Activated naive CD8-positive, alpha-beta T cell treated with anti-CD3 and anti-CD28 coated beads for 36 hours (primary cell): ENCODE data around the gene RGS10. TPM values are rescaled to one million over a fixed set of nuclear protein-coding genes. Genes with fewer than 3 reads are reported as not detected.
A peak's percentile ranks its signal among the peaks of the same experiment; 100 is the strongest.
"Not testable (repeated sequence)": the region's sequence is repeated elsewhere in the genome, so short reads cannot be mapped to it uniquely, and the experiment has no call there.

Source experiments
- DNase-seq: peaks from one replicate; pipeline ENCODE4 v3.0.0; 2021
- H3K27ac Mint-ChIP-seq: one replicate; pipeline ENCODE4 v1.8.0; 2022; ENCODE audit warnings: mild to moderate bottlenecking, moderate library complexity, mixed read lengths
- H3K27me3 Mint-ChIP-seq: one replicate; pipeline ENCODE4 v1.8.0; 2022; ENCODE audit warnings: mild to moderate bottlenecking, mixed read lengths
- H3K36me3 Mint-ChIP-seq: one replicate; pipeline ENCODE4 v1.8.0; 2021; ENCODE audit warnings: mild to moderate bottlenecking, mixed read lengths
- H3K4me1 Mint-ChIP-seq: one replicate; pipeline ENCODE4 v1.8.0; 2021; ENCODE audit warnings: mixed read lengths
- H3K4me3 Mint-ChIP-seq: one replicate; pipeline ENCODE4 v1.8.0; 2022; ENCODE audit warnings: mild to moderate bottlenecking, moderate library complexity, mixed read lengths
- H3K9me3 Mint-ChIP-seq: one replicate; pipeline ENCODE4 v1.8.0; 2022; ENCODE audit warnings: mixed read lengths
- total RNA-seq, 2 experiments: library from RNA; stranded (reverse); gene quantifications; one replicate each; pipeline ENCODE4 v1.2.3, GENCODE V29; 2021

Gene RGS10
- total RNA-seq, 2 experiments from 2014 or later, result 273 to 294 TPM

DNA sequence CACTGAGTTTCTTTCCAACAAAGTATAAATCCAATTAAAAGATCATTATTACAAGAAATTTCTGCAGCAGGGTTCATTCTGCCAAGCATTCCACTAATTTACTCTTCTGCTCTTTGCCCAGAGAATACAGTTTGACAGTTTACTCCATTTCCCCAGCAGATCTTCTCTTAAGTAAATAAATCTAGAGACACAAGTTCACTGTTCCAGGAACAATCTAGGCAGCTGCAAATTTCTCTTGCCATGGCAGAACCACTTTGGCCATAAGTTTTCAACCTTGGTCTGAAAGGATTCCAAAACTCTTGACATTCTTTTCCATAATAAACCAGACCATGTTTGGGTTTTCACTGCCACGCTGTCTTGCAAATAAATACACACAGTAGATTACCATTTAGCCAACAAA, 11.5 kb downstream of the RGS10 start:
- peaks cover 79% of the 10 kb centered on the region for H3K4me1 Mint-ChIP-seq
- no peak for DNase-seq
- no peaks in the 10 kb centered on the region for H3K9me3 Mint-ChIP-seq
- H3K4me3 Mint-ChIP-seq, result no peak overlapping the region
- peaks cover 70% of the 10 kb centered on the region for H3K36me3 Mint-ChIP-seq
- H3K27me3 Mint-ChIP-seq, result no peaks in the 10 kb centered on the region
- peak overlapping the region; percentile 2 for H3K27ac Mint-ChIP-seq

DNA sequence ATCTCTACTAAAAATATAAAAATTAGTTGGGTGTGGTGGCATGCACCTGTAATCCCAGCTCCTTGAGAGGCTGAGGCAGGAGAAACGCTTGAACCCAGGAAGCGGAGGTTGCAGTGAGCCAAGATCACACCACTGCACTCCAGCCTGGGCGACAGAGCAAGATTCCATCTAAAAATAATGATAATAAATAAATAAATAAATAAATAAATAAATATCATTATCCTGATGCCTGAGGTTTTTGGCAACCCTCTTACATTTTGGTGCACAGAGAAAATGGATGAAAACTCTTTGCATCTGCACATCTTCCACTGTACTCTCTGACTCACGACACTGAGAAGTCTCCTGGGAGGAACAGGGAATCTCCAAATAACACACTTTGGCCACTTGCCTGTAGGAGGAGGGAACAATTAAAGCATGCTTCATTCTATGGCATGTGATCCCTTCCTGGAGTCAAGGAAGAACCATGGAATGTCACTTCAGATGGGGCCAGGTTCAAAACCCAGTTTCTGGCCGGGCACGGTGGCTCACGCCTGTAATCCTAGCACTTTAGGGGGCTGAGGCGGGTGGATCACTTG, 13.8 kb downstream of the RGS10 start:
- not testable (repeated sequence) for H3K9me3 Mint-ChIP-seq, DNase-seq, H3K27me3 Mint-ChIP-seq, H3K4me3 Mint-ChIP-seq
- peaks cover 62% of the 10 kb centered on the region for H3K36me3 Mint-ChIP-seq
- H3K4me1 Mint-ChIP-seq, result peaks cover 81% of the 10 kb centered on the region
- peak overlapping the region; percentile 54 for H3K27ac Mint-ChIP-seq

DNA sequence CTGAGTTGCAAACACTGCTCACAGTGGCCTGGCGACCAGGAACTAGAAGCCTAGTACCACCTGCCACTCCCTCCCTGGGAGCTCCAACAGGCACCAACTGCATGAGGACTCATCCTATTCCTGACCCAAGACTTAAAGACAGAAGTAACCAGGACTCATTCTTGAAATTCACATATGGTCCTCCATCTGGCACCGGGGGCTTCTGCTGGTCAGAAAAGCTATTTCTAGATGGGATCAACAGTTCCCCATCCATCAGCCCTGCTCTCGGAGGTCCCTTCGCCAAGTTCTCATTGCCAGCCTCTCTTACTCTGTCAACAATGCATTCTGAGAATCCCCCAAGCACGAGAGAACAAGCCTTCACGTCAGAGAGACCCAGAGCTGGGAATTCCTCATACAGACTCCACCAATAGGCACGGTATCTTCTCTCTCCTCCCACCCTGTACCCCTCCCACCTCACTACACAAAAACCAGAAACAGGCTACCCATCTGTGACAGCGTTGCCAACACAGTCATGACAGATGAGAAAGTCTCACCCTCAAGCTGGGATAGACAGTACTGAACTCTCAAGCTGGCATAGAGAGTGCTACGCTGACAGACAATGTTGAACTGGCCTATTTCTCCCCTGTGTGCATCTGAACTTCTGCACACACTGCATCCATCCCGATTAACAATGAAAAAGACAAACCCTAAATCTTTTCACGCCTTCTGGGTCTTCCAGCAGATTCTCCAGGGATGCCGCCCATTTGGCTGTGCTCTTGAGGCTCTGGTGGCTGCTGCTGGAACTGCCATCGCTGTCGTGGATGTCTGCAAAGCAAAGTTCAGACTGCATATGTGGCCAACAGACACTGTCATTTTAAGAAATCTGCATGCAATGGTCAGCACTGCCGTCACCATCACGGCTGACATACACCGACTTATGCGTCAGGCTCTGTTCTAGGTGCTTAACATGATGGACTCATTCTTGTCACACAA, 15.6 kb downstream of the RGS10 start:
- Mint-ChIP-seq H3K36me3 (peaks cover 66% of the 10 kb centered on the region), H3K4me1 (peaks cover 83% of the 10 kb centered on the region), H3K27ac (peak overlapping the region; percentile 66), H3K9me3 (no peaks in the 10 kb centered on the region), H3K27me3 (no peaks in the 10 kb centered on the region), H3K4me3 (no peak overlapping the region)
- no peak for DNase-seq

DNA sequence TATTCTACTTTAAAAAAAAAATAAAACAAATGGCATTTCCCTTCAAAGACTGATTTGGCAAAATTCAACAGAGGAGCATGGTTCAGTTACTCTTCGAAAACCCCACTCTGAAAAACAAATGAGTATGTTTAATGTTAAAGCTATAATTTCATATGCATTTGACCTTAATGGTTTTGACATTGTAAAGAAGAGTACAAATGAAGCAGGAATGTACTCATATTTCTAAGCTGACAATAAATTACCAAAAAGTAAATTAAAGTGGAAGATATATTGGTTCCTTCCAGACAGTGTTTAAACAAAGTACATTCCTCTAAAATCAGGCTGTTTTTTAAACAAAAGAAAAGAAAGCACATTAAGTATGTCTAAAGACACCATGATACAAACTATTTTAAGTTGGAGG, 16.4 kb downstream of the RGS10 start:
- Mint-ChIP-seq H3K27me3 (no peaks in the 10 kb centered on the region), H3K4me3 (no peak overlapping the region), H3K36me3 (peaks cover 65% of the 10 kb centered on the region), H3K4me1 (peaks cover 83% of the 10 kb centered on the region), H3K27ac (no peak overlapping the region), H3K9me3 (no peaks in the 10 kb centered on the region)
- DNase-seq, result no peak

DNA sequence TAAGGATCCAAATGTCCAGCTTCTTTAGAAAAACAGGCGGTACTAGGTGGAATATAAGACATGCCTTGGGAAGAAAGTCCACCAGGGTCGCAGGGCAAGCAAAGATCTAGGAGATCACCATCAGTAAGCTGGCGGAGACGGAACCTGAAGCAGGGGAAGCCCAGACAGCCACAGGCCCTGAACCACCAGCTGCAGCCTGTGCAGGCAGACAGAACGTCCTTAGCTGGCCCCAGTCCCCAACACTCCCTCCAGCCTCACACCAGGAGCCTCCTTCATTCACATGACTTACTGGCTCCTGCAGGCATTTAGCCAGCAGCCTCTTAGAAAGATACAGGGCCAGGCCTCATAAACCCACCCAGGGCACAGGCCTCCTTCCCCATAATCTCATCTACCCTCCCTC, 17.4 kb downstream of the RGS10 start:
- Mint-ChIP-seq H3K9me3 (no peaks in the 10 kb centered on the region), H3K4me3 (no peak overlapping the region), H3K36me3 (peaks cover 70% of the 10 kb centered on the region), H3K27ac (peak overlapping the region; percentile 78), H3K27me3 (no peaks in the 10 kb centered on the region), H3K4me1 (peaks cover 85% of the 10 kb centered on the region)
- DNase-seq, result no peak

DNA sequence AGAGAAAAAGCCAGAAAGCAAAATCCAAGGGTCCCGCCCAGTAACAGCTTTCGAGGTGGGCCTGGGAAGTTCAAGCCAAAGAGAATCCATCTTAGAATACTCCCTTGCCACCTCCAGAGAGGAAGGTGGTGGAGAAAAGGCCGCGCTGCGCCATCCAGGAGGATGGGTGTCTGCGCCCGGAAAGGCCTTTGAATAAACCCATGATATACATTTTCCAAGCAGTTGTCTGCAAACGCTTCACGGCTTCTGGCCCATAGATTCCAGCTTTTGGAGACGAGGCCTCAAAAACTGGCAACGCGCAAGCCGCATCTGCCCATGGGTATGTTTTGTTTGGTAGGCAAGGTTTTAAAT, 17.8 kb downstream of the RGS10 start:
- Mint-ChIP-seq H3K27me3 (no peaks in the 10 kb centered on the region), H3K9me3 (no peaks in the 10 kb centered on the region), H3K36me3 (peaks cover 70% of the 10 kb centered on the region), H3K4me1 (peaks cover 88% of the 10 kb centered on the region), H3K27ac (peak overlapping the region; percentile 80), H3K4me3 (no peak overlapping the region)
- DNase-seq, result no peak

DNA sequence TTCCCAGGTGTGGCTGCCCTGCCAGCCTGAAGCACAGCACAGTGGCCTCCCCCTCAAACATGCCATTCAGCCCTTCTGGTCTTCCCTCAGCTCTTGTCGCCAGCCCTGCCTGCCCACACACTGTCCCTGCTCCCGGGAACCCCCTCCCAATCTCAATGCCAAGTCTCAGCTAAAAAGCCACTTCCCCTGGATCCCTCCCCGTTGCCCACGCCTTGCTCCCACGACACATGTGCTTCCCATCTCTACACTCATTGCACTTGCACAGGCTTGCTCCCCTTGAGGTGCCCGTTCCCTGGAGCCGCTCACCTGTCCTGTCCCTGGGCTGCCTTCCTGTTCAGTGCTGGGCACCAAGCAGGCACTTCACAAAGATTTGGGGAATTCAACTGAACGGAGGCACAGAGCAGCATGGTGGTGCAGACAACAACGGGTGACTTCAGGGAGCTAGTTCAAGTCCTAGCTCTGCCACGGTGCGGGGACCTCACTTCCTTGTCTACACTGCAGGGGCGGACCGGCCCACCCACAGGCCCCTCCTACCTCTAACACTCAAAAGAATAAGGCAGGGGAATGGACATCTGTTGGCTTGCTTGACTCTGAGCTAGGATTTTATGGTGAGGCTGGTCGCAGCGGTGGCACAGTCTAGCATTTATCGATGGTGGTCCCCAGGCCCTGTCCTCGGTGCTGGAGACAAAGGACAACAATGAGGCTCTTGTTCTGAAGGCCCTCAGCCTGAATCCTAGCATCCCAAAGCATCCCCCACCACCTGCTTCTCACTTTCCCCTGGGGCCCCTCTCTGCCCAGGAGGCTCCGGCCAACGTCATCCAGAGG, 18.4 kb downstream of the RGS10 start:
- Mint-ChIP-seq H3K27me3 (no peaks in the 10 kb centered on the region), H3K9me3 (no peaks in the 10 kb centered on the region), H3K27ac (peak overlapping the region; percentile 80), H3K36me3 (peaks cover 66% of the 10 kb centered on the region), H3K4me3 (no peak overlapping the region), H3K4me1 (peaks cover 89% of the 10 kb centered on the region)
- no peak for DNase-seq

DNA sequence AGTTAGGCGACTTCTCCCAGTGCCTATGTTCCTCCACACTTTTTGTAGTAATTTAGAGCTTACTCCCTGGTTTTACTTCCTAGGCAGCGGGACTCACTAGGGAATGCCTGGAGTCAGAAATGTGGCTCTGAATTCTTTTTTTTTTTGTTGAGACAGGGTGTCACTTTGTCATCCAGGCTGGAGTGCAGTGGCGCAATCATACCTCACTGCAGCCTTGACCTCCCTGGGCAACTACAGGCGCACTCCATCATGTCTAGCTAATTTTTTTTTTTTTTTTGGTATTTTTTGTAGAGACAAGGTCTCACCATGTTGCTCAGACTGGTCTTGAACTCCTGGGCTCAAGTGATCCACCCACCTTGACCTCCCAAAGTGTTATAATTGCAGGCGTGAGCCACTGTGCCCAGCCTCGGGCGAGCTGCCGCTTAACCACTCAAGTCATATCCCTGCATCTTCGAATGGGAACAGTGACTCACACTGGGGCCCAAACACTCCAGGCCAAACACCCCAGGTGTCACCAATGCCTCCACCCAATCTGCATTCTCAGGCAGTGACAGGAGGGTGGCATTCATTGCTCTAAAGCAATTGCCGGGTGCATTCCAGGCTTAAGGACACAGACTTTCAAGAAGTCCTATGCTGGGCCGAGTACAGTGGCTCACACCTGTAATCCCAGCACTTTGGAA, 19.6 kb downstream of the RGS10 start:
- no peak overlapping the region for H3K4me3 Mint-ChIP-seq
- peak; percentile 34 for DNase-seq
- H3K4me1 Mint-ChIP-seq, result peaks cover 95% of the 10 kb centered on the region
- no peaks in the 10 kb centered on the region for H3K27me3 Mint-ChIP-seq
- peaks cover 60% of the 10 kb centered on the region for H3K36me3 Mint-ChIP-seq
- no peaks in the 10 kb centered on the region for H3K9me3 Mint-ChIP-seq
- H3K27ac Mint-ChIP-seq, result peak overlapping the region; percentile 74

DNA sequence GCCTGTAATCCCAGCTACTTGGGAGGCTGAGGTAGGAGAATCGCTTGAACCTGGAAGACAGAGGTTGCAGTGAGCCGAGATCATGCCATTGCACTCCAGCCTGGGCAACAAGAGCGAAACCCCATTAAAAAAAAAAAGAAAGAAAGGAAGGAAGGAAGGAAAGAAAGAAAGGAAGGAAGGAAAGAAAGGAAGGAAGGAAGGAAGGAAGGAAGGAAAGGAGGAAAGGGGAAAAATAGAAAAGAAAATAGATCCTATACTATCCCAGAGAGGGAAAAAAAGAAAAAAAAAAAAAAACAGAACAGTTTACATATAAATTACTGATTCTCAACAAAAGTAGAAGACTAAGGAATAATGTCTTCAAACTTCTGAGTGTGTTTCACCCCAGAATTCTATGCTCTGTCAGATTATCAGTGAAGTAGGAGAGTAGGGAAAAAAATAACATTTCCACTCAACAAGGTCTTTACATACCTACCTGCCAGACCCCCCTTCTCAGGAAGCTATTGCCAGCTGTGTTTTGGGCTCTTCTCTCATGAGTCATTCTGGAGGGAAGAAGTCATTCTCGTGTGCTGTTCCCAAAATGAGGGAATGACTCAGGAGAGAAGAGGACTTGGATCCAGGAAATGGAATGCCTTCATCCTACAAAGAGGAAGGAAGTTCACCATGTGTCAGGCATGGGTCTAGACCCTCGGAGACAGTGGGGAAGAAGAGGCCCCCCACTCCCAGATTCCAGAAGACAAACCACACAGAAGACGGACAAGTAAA, 20.9 kb downstream of the RGS10 start:
- Mint-ChIP-seq H3K27me3 (no peaks in the 10 kb centered on the region), H3K4me3 (no peak overlapping the region), H3K4me1 (peaks cover 95% of the 10 kb centered on the region), H3K27ac (peak overlapping the region; percentile 95), H3K36me3 (peaks cover 57% of the 10 kb centered on the region), H3K9me3 (no peaks in the 10 kb centered on the region)
- DNase-seq, result no peak

DNA sequence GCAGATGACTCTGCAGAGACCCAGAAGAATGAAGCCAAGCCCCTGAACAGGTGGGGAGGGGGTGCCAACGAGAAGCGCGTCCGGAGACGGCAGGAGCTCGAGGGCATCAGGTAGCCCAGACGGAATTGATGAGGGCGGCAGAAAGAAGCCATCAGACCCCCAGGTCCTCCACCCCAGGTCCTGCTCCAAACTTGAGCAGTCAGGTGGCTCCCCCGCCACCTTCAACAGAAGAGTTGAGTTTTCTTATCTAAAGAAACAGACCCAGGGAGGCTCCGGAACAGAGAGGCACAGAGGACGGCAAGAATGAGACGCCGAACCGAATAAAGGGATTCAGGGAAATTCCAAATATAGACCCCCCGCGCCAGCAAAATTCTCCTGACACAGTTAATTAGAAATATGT, 22.2 kb downstream of the RGS10 start:
- peak overlapping the region; percentile 95 for H3K27ac Mint-ChIP-seq

DNA sequence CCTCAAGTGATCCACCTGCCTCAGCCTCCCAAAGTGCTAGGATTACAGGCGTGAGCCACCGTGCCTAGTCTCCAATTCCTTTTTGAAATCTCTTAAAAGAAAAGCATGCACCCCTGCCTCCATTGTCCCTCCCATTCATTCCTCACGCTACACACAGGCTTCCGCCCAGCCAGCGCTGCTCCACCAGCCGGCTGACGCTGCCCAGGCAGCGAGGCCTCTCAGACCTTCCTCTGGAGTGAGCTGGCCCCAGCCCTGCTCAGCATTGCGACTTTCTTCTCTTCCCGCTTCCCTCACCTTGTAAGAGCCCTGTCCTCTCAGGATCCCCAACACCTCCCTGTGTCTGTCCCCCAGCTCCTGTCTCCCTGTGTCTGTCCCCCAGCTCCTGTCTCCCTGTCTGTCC, 23.6 kb downstream of the RGS10 start:
- H3K4me1 Mint-ChIP-seq, result peaks cover 91% of the 10 kb centered on the region
- no peaks in the 10 kb centered on the region for H3K9me3 Mint-ChIP-seq
- peak overlapping the region; percentile 95 for H3K27ac Mint-ChIP-seq
- peak overlapping the region; percentile 64 for H3K4me3 Mint-ChIP-seq
- no peak for DNase-seq
- H3K36me3 Mint-ChIP-seq, result peaks cover 61% of the 10 kb centered on the region
- no peaks in the 10 kb centered on the region for H3K27me3 Mint-ChIP-seq

More for the DNA sequence above, 22.2 kb downstream of the RGS10 start:
- H3K27me3 Mint-ChIP-seq, result no peaks in the 10 kb centered on the region
- H3K4me3 Mint-ChIP-seq, result no peak overlapping the region
- H3K4me1 Mint-ChIP-seq, result peaks cover 93% of the 10 kb centered on the region
- H3K9me3 Mint-ChIP-seq, result no peaks in the 10 kb centered on the region
- no peak for DNase-seq
- H3K36me3 Mint-ChIP-seq, result peaks cover 56% of the 10 kb centered on the region

DNA sequence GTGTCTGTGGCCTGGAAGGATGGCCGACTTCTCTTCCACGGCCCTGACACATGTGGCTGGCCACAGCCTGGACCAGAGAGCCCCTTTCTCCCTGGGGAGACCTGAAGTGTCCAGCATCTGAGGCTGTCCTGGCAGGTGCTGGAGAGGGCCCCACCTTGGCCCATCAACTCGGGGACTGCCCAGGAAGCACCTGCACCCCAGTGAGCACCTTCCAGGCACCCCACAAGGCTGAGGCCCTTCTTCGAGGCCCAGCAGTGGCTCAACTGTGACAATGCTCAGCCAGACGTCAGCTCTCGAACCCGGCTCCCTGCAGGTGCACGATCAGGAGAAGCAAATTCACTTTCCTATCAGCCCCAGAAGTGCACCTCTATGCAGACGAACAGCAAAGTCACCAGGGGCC, 24.3 kb downstream of the RGS10 start:
- Mint-ChIP-seq H3K4me1 (peaks cover 90% of the 10 kb centered on the region), H3K36me3 (peaks cover 60% of the 10 kb centered on the region), H3K27me3 (no peaks in the 10 kb centered on the region)

DNA sequence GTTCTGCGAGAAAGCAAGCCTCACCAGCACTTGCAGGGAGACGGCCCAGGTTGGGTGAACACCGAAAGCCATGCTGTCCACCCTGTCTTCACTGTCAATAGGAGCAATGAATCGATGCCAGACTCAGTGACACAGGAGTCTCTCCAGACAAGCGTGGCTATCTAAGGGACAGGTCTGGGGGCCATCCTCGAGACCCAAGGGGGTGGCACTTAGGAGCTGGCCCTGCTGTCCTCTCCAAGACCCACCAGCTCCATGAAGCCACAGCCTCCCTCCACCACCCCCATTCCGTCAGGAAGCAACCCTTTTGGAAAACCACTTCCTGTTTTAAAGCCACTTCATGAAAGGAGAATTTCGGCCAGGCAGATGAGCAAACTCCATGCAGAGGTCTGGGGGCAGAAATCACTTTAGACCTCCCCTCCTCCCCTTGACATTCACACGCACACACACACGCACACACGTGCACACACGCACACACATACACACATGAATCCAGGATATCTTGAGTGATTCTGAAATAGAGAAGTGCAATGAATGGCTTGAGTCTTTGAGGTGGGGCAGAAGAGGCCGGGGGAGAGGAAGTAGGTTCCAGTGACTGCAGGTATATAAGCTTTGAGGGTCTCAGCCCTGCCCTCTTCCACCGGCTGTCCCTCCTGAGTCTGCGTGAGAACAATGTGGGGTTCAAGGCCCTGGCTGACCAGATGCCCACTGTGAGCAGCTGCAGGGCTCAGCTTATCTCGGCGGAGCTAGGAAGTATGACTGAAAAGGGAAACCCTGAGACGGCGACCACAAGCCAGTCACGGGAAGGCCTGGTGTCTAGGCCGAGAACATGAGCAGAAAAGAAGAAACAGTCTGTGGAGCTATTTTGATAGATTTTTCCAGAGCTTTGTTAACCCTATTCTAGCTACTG, 25.0 kb downstream of the RGS10 start:
- H3K9me3 Mint-ChIP-seq, result no peaks in the 10 kb centered on the region
- no peaks in the 10 kb centered on the region for H3K27me3 Mint-ChIP-seq
- peak overlapping the region; percentile 95 for H3K27ac Mint-ChIP-seq
- H3K36me3 Mint-ChIP-seq, result peaks cover 54% of the 10 kb centered on the region
- peak; percentile 74 for DNase-seq
- H3K4me3 Mint-ChIP-seq, result peak overlapping the region; percentile 56
- peaks cover 86% of the 10 kb centered on the region for H3K4me1 Mint-ChIP-seq

More for the DNA sequence above, 24.3 kb downstream of the RGS10 start:
- DNase-seq, result no peak
- H3K27ac Mint-ChIP-seq, result peak overlapping the region; percentile 95
- no peaks in the 10 kb centered on the region for H3K9me3 Mint-ChIP-seq
- H3K4me3 Mint-ChIP-seq, result peak overlapping the region; percentile 56
